ENCODE results near the gene CAPS. TPM values are rescaled to one million over a fixed set of nuclear protein-coding genes. Genes with fewer than 3 reads are reported as not detected.

CAPS gene
- total and polyA plus RNA-seq, 2 experiments from 2014 or later, result 15.5 to 17.8 TPM

Other genes with a start within 250 kb of the CAPS start
- gene MICOS13, start 233.7 kb upstream of the CAPS start, total RNA-seq, result 32.3 and 38.2 TPM in 2 replicates
- gene MICOS13, start 233.7 kb upstream of the CAPS start, polyA plus RNA-seq, result 120 and 157 TPM in 2 replicates
- 14.0 and 14.9 TPM in 2 replicates for gene HSD11B1L, start 233.2 kb upstream of the CAPS start, total RNA-seq
- 25.1 and 26.0 TPM in 2 replicates for gene HSD11B1L, start 233.2 kb upstream of the CAPS start, polyA plus RNA-seq
- 637 and 1,059 TPM in 2 replicates for gene RPL36, start 224.0 kb upstream of the CAPS start, total RNA-seq
- 917 and 990 TPM in 2 replicates for gene RPL36, start 224.0 kb upstream of the CAPS start, polyA plus RNA-seq
- gene LONP1, start 194.1 kb upstream of the CAPS start, total RNA-seq, result 61.6 and 63.0 TPM in 2 replicates
- 79.1 and 79.2 TPM in 2 replicates for gene LONP1, start 194.1 kb upstream of the CAPS start, polyA plus RNA-seq
- gene CATSPERD, start 193.6 kb upstream of the CAPS start, total RNA-seq, result not detected in 2 replicates
- not detected in 2 replicates for gene CATSPERD, start 193.6 kb upstream of the CAPS start, polyA plus RNA-seq
- 0.13 and 1.2 TPM in 2 replicates for gene PRR22, start 129.5 kb upstream of the CAPS start, total RNA-seq
- gene PRR22, start 129.5 kb upstream of the CAPS start, polyA plus RNA-seq, result 2.9 and 5.5 TPM in 2 replicates
- 24.9 and 26.7 TPM in 2 replicates for gene DUS3L, start 123.1 kb upstream of the CAPS start, total RNA-seq
- 28.9 and 44.9 TPM in 2 replicates for gene DUS3L, start 123.1 kb upstream of the CAPS start, polyA plus RNA-seq
- 2.7 and 5.6 TPM in 2 replicates for gene NRTN, start 109.2 kb upstream of the CAPS start, total RNA-seq
- 31.1 and 35.6 TPM in 2 replicates for gene NRTN, start 109.2 kb upstream of the CAPS start, polyA plus RNA-seq
- gene FUT6, start 74.6 kb upstream of the CAPS start, total RNA-seq, result 0.07 and 0.36 TPM in 2 replicates
- gene FUT6, start 74.6 kb upstream of the CAPS start, polyA plus RNA-seq, result 0.90 TPM in 1 of 2 replicates, not detected in the other
- 0.08 TPM in 1 of 2 replicates, not detected in the other for gene FUT3, start 62.8 kb upstream of the CAPS start, total RNA-seq
- 0.45 TPM in 1 of 2 replicates, not detected in the other for gene FUT3, start 62.8 kb upstream of the CAPS start, polyA plus RNA-seq
- gene FUT5, start 43.7 kb upstream of the CAPS start, total RNA-seq, result not detected in 2 replicates
- not detected in 2 replicates for gene FUT5, start 43.7 kb upstream of the CAPS start, polyA plus RNA-seq
- gene NDUFA11, start 10.5 kb upstream of the CAPS start, total RNA-seq, result 158 and 171 TPM in 2 replicates
- gene NDUFA11, start 10.5 kb upstream of the CAPS start, polyA plus RNA-seq, result 437 and 441 TPM in 2 replicates
- 4.3 and 5.9 TPM in 2 replicates for gene VMAC, start 9.4 kb upstream of the CAPS start, total RNA-seq
- gene VMAC, start 9.4 kb upstream of the CAPS start, polyA plus RNA-seq, result 3.1 and 4.5 TPM in 2 replicates
- gene RANBP3, start 63.9 kb downstream of the CAPS start, total RNA-seq, result 51.0 and 78.1 TPM in 2 replicates
- 10.4 and 16.4 TPM in 2 replicates for gene RANBP3, start 63.9 kb downstream of the CAPS start, polyA plus RNA-seq
- 2.3 and 4.0 TPM in 2 replicates for gene RFX2, start 196.2 kb downstream of the CAPS start, total RNA-seq
- 4.2 and 4.9 TPM in 2 replicates for gene RFX2, start 196.2 kb downstream of the CAPS start, polyA plus RNA-seq
- gene ACSBG2, start 221.4 kb downstream of the CAPS start, total RNA-seq, result not detected in 2 replicates
- gene ACSBG2, start 221.4 kb downstream of the CAPS start, polyA plus RNA-seq, result not detected in 2 replicates

Data from hepatocyte (in vitro differentiated cells).